Measurements from ENCODE around the gene PNPT1. TPM values are rescaled to one million over a fixed set of nuclear protein-coding genes. Genes with fewer than 3 reads are reported as not detected.
"Not testable (repeated sequence)": the region's sequence is repeated elsewhere in the genome, so short reads cannot be mapped to it uniquely, and the experiment has no call there.

The PNPT1 gene
- total RNA-seq, 1 experiment from 2014 or later, result 26.6 TPM

DNA sequence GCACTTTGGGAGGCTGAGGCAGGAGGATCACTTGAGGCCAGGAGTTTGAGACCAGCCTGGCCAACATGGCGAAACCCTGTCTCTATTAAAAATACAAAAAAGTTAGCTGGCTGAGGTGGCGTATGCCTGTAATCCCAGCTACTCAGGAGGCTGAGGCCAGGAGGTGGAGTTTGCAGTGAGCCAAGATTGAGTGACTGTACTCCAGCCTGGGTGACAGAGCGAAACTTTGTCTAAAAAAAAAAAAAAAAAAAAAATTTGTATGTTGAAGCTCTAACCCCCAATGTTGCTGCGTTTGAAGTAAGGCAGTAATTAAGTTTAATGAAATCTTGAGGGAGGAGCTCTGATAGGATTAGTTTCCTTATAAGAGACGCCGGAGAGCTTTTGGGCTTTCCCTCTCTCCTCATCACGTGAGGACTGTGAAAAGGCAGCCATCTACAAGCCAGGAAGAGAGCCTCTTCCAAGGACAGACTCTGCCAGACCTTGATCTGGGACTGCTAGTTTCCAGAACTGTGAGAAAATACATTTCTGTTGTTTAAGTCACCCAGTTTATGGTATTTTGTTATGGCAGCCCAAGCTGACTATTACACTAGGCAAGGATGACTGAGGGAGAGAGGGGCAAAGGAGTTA is 11.5 kb upstream of the PNPT1 start:
- no peak for DNase-seq (ENCODE audit: low read depth)
- in situ Hi-C loops (cut with HindIII; ENCODE audit: low pct_unique_long_range_greater_than_20kb, low sequenced_read_pairs), result no loop called here

DNA sequence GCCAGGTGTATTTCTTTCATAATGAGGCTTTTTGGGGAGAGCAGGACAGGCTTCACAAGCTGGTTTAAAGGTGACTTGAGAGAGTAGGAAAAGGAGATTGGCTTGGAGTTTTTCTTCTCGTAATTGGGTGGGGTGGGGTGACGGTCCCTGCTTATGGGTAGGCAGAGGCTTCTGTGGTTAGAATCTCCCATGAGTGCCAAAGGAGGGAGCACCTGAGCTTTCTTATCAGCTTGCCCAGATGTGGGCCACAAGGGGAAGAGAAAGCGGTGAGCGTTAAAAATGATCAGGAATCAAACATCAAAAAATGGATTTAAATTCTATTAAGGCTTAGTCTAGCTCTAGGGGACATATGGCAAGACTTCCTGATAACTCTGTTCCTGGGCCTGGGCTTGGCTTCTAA is 9.7 kb upstream of the PNPT1 start:
- no peak for DNase-seq (ENCODE audit: low read depth)
- in situ Hi-C loops (cut with HindIII; ENCODE audit: low pct_unique_long_range_greater_than_20kb, low sequenced_read_pairs), result no loop called here

DNA sequence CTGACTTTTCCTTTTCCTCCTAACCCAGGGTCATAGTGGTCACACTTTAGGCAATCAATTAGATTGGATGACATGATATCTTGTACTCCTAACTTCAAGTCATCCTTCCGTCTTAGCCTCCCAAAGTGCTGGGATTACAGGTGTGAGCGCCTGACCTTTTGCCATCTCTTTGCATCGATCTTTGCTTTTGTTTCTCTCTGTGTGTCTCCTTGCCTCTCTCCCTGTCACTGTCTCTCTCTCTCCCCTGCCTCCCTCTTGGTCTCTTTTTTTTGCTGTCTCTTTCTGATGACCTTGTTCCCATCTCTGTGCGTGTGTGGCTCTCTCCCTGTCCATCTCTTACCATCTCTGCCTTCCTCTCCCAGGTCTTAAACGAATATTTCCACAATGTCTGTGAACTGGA is 904 bp downstream of the PNPT1 start:
- DNase-seq (ENCODE audit: low read depth); in situ Hi-C loops (cut with HindIII; ENCODE audit: low pct_unique_long_range_greater_than_20kb, low sequenced_read_pairs): not testable (repeated sequence)

DNA sequence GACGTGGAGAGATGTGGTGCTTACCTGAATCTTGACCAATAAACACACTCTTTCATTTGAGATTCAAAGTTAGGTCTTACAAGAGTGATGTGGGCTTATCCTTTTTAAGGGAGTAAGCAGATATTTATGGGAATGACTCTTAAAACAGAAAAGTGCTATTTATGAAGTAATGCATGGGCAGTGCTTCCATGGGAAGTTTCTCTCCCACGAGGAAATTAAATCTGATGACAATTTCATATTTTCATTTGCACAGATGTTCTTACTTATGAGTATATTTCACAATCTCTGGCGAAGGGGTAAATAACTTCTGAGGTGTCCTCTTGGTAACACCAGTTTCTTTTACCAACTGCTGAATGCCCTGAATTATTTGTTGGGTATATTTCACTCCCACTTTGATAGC is 21.0 kb downstream of the PNPT1 start:
- in situ Hi-C loops (cut with HindIII; ENCODE audit: low pct_unique_long_range_greater_than_20kb, low sequenced_read_pairs), result no loop called here
- no peak for DNase-seq (ENCODE audit: low read depth)

DNA sequence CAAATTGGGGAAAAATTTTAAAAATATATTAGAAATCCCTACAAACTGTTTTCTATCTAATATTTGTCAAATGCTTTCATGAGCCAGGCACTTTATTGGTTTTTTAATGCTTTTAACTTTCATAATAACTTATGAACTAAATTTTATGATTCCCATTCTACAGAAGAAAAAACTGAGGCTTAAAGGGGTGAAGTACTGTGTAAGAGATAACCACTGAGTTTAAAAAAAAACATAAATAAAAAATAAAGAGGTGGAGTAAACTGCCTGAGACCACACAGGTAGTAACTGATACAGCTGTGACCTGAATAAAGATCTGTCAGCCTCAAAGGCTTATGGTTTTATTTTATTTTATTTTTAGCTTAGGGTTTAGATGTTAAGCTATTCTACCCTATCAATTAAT is 24.7 kb downstream of the PNPT1 start:
- no peak for DNase-seq (ENCODE audit: low read depth)
- in situ Hi-C loops (cut with HindIII; ENCODE audit: low pct_unique_long_range_greater_than_20kb, low sequenced_read_pairs), result no loop called here

DNA sequence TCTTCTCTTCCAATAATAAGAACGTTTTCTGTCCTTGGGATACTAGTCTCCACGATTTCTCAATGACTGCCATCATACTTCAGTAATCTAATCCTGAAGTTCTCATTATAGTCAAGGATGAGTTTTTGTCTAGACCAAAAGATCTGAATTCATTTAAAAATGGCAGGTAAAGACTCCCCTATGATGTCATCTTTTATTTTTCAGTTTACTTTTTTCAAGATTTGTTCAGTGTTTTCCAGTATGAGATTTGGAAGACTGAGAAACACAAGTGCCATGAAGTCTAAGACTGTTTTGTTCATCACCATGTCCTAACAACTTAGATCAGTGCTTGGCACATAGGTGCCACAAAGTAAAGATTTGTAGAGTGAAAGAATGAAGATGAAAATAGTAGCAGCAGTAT is 40.4 kb downstream of the PNPT1 start:
- no peak for DNase-seq (ENCODE audit: low read depth)
- in situ Hi-C loops (cut with HindIII; ENCODE audit: low pct_unique_long_range_greater_than_20kb, low sequenced_read_pairs), result no loop called here

DNA sequence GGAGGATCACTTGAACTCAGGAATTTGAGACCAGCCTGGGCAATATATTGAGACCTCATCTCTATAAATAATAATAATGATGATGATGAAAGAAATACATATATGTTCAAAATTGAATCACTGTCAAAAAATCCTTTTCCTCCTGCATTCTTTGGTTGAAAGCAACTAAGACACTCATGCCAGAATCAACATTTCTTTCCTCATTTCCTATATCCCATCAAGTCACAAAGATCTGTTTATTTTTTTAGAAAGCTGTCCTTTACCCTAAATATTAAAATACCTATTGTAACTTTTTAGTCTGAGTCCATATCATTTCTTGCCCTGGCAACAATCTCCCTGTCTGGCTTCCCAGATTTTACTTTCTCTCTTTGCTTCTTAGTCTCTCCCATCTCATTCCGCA is 44.4 kb downstream of the PNPT1 start:
- in situ Hi-C loops (cut with HindIII; ENCODE audit: low pct_unique_long_range_greater_than_20kb, low sequenced_read_pairs), result no loop called here

DNA sequence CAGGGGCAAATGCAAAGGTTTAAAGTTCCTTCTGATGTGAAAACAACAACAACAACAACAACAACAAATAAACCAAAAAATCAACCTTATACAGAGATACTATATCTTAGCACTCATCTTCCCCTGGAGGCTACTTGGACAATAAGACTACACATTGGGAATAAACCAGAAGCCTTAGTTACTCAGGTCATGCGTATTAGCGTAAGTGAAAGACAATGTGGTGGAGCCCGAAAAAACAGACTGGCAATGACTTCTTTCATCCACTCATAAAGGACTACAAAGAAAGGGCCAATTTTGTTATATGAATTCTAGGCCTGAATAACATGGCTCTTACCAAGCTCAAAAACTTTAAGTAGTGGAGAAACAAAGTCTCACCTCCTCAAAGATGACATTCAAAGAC is 56.8 kb downstream of the PNPT1 start:
- in situ Hi-C loops (cut with HindIII; ENCODE audit: low pct_unique_long_range_greater_than_20kb, low sequenced_read_pairs), result no loop called here
- DNase-seq (ENCODE audit: low read depth), result no peak

More for the DNA sequence above, 44.4 kb downstream of the PNPT1 start:
- DNase-seq (ENCODE audit: low read depth), result no peak

DNA sequence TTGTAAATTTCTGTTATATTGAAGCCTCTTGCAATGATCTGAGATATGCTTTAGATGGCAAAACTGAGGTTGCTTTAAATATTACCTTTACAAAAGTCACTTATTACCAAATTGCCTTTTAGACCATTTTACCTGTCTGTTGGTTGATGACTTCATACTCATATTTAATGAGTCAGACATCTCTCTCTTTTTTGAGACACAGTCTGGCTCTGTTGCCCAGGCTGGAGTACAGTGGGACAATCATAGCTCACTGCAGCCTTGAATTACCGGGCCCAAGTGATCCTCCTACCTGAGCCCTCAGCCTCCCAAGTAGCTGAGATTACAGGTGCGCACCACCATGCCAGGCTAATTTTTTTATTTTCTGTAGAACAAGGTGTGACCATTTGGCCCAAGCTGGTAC is 64.7 kb downstream of the PNPT1 start:
- in situ Hi-C loops (cut with HindIII; ENCODE audit: low pct_unique_long_range_greater_than_20kb, low sequenced_read_pairs), result no loop called here

DNA sequence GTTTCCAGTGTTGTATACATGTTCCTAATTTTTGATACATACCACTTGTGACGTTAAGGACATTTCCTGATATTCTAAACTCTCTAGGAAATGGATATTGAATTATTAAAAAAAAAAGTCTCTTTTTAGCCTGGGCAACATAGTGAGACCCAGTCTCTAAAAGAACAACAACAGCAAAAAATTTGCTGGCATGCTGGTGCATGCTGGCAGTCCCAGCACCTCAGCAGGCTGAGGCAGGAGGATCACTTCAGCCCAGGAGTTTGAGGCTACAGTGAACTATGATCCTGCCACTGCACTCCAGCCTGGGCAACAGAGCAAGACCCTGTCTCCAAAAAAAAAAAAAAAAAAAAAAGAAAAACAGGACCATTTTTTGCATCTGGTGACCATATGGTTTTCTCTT is 65.7 kb downstream of the PNPT1 start:
- no peak for DNase-seq (ENCODE audit: low read depth)
- in situ Hi-C loops (cut with HindIII; ENCODE audit: low pct_unique_long_range_greater_than_20kb, low sequenced_read_pairs), result no loop called here

More for the DNA sequence above, 64.7 kb downstream of the PNPT1 start:
- DNase-seq (ENCODE audit: low read depth), result no peak

DNA sequence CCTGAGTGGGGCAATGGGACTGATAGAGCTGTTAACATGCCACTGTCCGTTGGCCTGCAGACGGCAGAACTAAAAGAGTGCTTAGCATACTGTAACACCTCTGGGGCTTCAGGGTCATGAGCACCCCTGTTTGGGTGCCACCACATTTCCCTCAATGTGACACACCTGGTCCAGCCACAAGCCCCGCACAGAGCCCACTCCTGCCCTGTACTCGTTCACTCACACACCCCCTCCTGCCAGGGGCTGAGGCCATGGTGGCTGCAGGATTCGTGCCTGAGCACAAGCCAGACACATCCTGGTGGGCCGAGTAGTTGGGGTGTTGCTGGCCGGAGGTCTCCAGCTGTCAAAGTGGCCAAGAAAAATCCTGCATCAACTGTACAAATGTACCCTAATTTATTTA is 71.8 kb downstream of the PNPT1 start:
- no peak for DNase-seq (ENCODE audit: low read depth)
- in situ Hi-C loops (cut with HindIII; ENCODE audit: low pct_unique_long_range_greater_than_20kb, low sequenced_read_pairs), result no loop called here

DNA sequence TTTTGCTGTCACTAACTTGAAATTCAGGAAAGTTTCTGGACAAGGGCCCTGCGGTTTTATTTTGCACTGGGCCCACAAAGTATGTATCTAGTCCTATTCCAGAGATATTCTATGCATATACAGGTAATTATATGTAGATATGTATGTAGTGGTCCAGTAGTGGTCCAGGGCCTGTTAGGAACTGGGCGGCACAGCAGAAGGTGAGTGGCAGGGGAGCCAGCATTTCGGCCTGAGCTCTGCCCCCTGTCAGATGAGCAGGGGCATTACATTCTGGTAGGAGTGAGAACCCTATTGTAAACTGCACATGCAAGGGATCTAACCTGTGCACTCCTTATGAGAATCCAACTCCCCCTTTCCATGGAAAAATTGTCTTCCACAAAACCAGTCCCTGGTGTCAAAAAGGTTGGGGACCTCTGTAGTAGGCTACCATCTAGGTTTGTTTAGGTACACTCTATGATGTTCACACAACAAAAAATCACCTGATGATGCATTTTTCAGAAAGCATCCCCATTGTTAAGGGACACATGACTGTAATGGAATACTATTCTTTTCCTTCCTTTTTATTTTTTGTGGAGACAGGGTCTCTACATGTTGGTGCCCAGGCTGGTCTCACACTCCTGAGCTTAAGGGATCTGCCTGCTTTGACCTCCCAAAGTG is 73.4 kb downstream of the PNPT1 start:
- in situ Hi-C loops (cut with HindIII; ENCODE audit: low pct_unique_long_range_greater_than_20kb, low sequenced_read_pairs), result no loop called here
- DNase-seq (ENCODE audit: low read depth), result no peak

DNA sequence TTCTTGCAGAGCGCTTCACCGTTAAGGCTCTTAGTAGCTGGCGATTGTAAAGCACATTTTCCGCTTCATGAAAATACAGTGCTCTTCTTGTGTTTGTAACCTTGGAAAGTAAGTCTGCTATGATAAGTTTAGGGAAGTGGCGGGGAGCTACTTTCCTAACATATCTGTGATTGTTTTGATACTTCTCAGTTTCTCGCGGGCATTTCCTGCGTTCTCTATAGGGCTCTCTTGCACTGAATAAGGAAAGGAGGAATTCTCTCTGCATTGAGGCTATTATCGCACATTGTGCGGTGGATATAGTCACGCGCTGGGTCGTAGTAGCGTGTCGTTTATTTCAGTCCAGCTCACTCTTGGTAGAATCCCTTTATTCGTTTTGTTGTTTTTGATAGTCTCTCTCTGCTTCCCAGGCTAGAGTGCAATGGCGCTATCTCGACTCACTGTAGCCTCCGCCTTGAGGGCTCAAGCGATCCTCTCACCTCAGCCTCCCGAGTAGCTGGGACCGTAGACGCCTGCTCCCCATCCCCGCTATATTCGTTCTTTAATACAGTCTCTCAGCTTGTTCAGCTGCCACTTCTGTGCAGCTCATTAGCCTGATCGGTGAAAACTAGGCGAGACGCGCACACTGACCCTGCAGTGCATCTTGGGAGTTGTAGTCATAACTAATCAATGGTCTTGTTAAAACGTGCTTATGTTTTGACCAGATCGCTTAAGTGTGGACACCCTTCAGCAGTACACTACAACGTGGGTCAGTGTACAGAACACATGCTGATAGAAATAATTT is 75.2 kb downstream of the PNPT1 start:
- peak; percentile 62 for DNase-seq (ENCODE audit: low read depth)
- in situ Hi-C loops (cut with HindIII; ENCODE audit: low pct_unique_long_range_greater_than_20kb, low sequenced_read_pairs), result no loop called here

DNA sequence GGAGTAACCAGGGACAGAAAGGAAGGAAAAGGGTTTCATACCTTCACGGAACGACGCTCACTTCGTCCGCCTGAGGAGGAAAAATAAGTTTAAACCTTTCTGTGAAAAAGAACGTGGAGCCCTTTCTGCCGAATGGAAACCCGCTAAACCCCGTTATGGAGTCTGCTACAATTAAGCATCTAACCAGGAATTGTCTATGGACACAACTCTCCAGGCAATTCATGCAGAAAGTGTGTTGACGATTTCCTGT is 75.7 kb downstream of the PNPT1 start:
- no peak for DNase-seq (ENCODE audit: low read depth)
- in situ Hi-C loops (cut with HindIII; ENCODE audit: low pct_unique_long_range_greater_than_20kb, low sequenced_read_pairs), result no loop called here

DNA sequence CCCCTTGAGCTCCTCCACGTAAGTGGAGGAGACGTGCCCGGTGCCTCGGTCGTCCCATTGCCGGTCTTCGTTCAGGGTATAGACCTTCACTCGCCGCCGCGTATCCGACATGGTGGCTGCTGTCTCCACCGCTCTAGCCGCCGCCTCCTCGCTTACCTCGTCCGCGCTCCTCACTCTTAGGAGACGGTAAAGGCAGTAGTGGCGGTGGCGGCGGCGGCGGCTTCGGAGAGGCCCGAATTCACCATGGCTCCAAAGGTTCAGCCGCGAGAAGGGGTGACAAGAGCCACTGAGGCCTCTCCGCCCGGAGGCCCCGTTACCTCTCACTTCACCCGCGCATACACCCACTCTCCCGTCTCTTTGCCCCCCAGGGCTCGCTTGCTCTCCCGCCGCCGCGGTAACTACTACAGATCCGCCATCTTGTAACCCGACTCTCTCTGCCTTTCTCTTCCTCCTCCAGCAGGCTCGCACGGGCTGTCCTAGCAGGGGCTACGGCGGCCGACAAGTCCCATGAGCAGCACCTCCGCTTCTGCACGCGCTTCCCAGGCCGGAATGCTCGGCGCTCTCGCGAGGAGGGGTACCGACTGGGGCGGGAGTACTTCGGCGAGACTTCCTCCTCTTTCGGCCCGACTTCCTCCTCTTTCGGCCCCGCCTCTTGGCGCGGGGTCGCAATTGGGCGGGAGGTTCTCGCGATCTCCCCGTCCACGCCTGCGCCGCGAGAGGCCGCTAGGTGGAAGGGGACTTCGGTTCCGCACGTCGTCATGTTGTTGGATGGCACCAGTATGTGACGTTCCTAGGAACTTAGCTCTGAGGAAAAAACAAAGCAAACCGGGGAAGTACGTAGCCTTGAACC is 76.2 kb downstream of the PNPT1 start, which contains the start of gene PPP4R3B:
TSS of gene PPP4R3B (minus strand) at position 448 of the 850 bp plus-strand sequence. CDS start at position 111, 337 bp downstream.
- peak; percentile 100 for DNase-seq (ENCODE audit: low read depth)
- in situ Hi-C loops (cut with HindIII; ENCODE audit: low pct_unique_long_range_greater_than_20kb, low sequenced_read_pairs), result no loop called here

DNA sequence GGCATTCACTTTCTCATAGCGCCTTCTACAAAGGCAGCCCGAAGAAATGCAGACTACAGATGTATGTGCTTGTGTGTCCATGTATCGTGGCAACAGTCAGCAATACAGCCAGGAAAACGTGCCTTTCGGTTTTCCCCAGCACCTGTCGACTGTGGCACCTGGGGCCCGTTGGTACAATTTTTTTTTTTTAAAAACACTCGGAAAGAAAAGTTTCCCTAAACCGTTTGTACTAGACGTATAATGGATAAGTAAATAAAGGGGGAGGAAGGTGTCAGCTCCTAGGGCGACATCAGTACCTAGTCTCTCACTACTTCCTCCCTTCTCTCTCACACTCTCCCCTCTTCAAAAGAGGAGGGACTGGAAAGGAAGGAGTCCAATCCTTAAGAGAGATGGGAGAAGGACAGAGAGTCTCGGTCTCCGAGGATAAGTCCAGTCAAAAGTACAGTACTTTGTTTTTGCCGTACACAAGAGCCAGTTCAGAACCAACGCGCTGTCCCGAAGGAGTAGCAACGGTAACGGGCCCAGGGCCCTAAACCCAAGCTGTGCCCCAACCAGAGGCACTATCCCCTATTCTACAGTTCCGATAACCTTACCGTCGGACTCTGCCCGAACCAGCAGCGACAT is 77.0 kb downstream of the PNPT1 start:
- DNase-seq (ENCODE audit: low read depth), result peak; percentile 64
- in situ Hi-C loops (cut with HindIII; ENCODE audit: low pct_unique_long_range_greater_than_20kb, low sequenced_read_pairs), result no loop called here

DNA sequence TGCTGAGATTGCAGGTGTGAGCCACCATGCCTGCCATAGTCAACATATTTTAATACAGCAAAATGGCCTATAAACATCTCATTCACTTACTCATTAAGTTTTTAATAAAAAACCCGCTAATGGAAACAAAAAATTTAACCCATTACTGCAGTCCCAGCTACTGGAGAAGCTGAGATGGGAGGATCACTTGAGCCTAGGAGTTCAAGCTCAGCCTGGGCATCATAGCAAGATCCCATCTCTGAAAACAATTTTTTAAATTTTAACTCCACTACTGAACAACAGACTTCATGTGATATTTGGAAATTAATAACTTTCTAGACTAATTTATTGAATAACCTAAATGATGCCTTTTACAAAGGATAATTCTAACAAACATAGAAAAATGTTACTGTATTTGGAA is 81.6 kb downstream of the PNPT1 start:
- in situ Hi-C loops (cut with HindIII; ENCODE audit: low pct_unique_long_range_greater_than_20kb, low sequenced_read_pairs), result no loop called here
- DNase-seq (ENCODE audit: low read depth), result no peak

DNA sequence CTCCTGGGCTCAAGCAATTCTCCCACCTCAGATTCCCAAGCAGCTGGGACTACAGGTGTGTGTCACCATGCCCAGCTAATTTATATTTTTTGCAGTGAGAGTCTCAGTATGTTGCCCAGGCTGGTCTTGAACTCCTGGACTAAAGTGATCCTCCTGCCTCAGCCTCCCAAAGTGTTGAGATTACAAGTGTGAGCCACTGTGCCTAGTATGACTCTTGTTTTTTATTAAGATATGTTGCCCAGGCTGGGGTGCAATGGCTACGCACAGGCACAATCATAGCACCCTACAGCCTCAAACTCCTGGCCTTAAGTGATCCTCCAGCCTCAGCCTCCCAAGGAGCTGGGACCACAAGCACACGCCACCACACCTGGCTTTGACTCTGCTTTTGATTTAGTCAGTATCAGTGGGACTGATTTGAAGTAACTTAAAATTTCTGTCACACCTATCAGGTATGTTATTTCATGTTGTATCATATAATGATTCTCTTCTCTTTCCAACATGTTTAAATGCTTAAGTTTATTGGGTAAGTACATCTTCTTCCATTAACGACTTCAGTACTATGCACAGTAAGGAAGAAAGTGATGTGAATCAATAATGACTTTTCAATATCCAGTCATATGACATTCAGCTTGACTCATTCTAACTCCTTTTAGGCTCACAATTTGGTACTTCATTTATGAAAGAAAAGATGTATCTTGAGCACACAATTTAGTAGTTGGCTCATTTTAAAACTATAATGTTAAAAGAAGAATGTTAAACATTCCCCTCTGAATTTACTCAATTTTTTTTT is 82.5 kb downstream of the PNPT1 start:
- in situ Hi-C loops (cut with HindIII; ENCODE audit: low pct_unique_long_range_greater_than_20kb, low sequenced_read_pairs), result no loop called here
- no peak for DNase-seq (ENCODE audit: low read depth)
